ENCODE measurements around the gene KRAS.

KRAS gene

GRCh38 chr12:25256005-25256404 lies 5.3 kb upstream of the KRAS start:
- no peak for DNase-seq (ENCODE audit: low read depth in 2 of 2)

DNA sequence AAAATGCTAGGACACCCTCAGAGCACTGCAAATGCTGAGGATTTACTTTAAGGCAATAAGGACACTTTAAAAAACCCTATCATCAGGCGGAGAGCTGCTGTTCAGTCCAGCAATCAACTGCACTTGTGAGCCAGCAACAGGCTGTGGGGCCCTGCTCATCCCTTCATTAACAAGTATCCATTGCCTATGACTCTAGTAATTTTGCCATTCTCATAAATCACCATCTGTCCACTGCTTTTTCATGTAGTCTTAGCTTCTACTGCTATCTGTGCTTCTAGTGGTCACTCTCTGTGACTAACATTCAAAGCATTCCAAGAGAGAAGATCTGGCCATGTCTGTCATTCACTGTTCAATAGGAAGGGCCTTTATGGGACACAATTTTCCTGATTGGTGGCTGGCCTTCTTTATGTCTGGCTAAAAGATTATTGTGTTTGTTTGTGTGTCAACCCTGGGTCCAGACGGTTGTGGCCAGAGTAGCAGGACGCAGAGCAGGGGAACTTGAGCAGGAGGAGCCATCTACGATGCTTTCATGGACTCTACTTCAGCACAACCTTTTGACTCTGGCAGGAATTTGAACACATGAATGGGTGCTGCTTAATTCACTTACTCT lies 3.6 kb upstream of the KRAS start:
- DNase-seq (ENCODE audit: low read depth in 2 of 2), result no peak

GRCh38 chr12:25253371-25254068 lies 2.8 kb upstream of the KRAS start:
- DNase-seq (ENCODE audit: low read depth in 2 of 2), result no peak

GRCh38 chr12:25252946-25253345 lies 2.2 kb upstream of the KRAS start:
- no peak for DNase-seq (ENCODE audit: low read depth in 2 of 2)

- DNase-seq (ENCODE audit: low read depth in 2 of 2), result no peak
These were observed 1.0 kb upstream of the KRAS start for GRCh38 chr12:25251769-25252168.

DNA sequence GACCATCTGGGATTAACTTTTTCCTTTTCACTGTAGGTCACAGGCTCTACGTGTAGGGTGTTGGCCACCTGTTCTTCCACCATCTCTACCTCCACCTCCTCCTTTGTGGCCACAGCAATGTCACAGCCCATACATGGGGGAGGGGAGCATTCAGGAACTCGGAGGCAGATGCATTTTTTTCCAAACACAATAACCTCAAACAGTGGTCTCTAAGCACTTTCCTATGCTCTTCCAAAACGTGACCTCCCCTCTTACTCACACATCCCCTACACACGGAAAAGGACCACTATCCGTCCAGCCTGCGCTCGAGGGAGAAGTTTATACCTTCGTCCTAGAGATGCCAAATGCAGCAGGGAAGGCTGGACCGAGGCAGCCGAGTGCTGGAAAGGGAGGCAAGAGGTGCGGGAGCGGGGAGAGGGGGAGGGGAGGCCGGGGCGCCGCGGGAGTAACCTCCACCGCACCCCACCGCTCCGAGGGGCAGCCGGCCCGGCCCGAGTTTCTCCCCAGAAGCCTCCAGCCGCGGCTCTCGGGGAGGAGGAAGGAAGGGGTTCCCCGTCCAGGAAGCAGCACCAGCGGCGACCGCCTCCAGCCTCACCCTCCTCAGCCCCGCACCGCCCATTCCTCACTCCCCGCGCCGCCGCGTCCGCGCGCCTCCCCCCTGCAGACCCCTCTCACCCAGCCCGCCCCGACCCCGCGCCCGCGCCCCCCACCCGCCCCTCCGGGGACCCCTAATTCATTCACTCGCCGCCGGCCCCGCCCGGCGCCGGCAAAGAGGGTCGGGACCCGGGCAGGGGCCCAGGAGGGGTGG lies 594 bp downstream of the KRAS start:
- DNase-seq (ENCODE audit: low read depth in 2 of 2), result peak in 1 of 2 donors; percentile 11

- no peak for DNase-seq (ENCODE audit: low read depth in 2 of 2)
These were observed 2.0 kb downstream of the KRAS start for GRCh38 chr12:25248732-25249131.

GRCh38 chr12:25248137-25248536 lies 2.6 kb downstream of the KRAS start:
- no peak for DNase-seq (ENCODE audit: low read depth in 2 of 2)

DNA sequence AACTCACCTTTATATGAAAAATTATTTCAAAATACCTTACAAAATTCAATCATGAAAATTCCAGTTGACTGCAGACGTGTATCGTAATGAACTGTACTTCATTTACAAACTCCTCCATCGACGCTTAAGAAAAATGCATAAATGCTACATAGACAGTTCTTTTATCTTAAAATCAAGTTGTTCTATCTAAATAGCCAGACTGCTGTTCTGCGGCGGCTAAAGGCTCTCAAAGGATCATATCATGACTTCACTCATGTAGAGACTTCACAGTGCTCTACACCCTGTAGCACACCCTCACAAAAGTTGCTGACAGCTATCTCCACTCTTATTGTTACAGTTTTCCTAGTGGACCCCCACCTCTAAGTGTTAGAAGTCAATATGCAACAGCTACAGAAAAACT lies 5.2 kb downstream of the KRAS start:
- no peak for DNase-seq (ENCODE audit: low read depth in 2 of 2)

DNA sequence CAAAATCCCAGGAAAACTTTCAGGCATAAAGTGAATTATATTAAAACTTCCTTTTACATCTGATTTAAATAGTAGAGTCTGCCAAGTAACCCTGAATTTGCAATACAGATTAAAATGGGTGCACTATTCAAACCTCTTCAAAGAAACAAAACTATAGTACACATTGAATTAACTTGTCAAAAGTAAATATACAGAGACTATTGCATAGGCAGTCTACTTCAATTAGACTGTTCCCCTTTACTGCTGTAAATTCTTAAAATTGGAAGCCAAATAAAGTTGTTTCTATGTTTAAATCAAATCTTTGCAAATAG lies 7.1 kb downstream of the KRAS start:
- no peak for DNase-seq (ENCODE audit: low read depth in 2 of 2)

GRCh38 chr12:25242981-25243679 lies 7.6 kb downstream of the KRAS start:
- no peak for DNase-seq (ENCODE audit: low read depth in 2 of 2)

GRCh38 chr12:25241167-25242020 lies 9.3 kb downstream of the KRAS start:
- no peak for DNase-seq (ENCODE audit: low read depth in 2 of 2)

GRCh38 chr12:25236626-25237025 lies 14.1 kb downstream of the KRAS start:
- DNase-seq (ENCODE audit: low read depth in 2 of 2), result no peak

- DNase-seq (ENCODE audit: low read depth in 2 of 2), result no peak
These were observed 14.5 kb downstream of the KRAS start for GRCh38 chr12:25236190-25236589.

DNA sequence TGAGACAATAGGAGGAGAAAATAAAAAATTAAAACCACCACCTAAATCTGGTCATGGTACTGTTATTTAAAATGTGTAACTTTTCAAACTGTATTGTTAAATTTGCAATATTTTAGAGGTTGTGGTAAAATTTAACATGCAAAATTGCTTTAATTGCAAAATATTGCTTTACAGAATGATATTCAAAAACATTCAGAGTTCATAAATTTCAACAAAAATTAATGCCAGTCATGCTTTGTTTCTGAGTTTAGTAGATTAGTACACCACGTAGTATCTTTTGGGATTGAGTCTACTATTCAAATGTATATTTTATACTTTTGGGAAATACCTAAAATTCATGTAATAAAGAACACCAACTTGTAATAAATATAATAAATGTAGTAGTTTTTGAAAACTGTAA lies 37.4 kb downstream of the KRAS start:
- no peak for DNase-seq (ENCODE audit: low read depth in 2 of 2)

- no peak for DNase-seq (ENCODE audit: low read depth in 2 of 2)
These were observed 42.2 kb downstream of the KRAS start for GRCh38 chr12:25208554-25208953.

DNA sequence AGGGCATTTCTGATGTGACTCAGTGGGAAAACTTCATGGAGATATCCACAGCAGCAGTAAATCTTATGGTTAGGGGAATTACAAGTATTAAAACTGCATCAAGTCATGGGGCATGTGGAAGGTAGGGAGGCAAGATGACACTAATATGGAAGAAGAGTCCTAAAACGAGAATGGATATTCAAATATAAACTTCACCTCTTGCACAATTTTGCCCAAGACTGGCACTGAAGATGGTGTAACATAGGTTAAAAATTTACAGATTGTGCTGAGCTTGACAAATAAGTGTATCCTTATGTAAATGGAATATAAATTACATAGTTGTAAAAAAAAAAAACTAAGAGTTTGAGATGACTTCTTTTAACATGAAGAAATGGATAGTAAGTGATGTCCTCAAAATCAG lies 42.9 kb downstream of the KRAS start:
- no peak for DNase-seq (ENCODE audit: low read depth in 2 of 2)

DNA sequence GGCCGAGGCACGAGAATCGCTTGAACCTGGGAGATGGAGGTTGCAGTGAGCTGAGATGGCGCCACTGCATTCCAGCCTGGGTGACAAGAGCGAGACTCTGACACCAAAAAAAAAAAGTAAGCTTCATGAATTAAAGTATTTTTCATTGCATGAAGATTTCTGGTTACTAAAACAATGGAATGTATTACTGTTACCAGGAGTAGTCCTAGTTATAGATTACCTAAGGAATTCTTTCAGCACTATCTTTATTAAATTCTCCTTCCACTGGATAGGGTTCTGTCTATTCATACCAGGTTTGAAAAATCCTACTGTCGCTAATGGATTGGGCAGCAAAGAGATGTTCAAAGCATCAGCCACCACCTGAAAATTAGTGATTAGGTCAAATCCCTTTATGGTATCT lies 43.3 kb downstream of the KRAS start:
- DNase-seq (ENCODE audit: low read depth in 2 of 2), result no peak

DNA sequence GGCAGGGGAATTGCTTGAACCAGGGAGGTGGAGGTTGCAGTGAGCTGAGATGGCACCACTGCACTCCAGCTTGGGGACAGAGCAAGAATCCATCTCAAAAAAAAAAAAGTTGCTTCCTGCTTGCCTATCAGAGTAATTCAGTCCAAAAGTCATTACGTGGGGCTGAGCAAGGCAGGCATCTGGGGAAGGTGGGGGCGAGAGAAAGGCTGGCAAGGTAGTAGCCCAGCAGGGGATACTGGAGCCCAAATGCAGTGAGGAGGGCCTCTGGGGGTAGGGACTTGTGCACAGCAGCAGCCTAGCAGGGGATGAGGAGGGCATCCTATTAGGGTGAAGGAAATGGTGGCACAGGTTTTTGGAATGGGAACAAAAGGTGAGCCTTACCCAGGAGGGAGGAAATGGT lies 48.6 kb downstream of the KRAS start:
- no peak for DNase-seq (ENCODE audit: low read depth in 2 of 2)

DNA sequence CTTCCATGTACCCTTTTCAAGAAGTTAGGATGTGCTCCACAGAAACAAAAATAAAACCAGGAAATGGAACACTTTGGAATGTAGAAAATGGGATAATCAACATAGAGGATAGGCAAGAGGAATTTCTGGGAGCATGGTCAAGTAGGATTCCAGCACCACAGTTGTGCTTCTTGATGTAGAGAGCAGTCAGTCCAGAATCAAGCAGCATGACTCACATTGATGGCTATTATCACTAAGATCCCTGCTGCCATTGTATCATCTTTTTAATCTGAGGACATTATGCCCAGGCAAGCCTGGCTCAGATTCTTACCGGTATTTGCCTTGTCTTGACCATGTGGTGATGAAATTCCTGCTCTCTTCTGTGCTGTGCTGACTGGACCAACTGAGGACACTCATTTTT lies 50.0 kb downstream of the KRAS start:
- DNase-seq (ENCODE audit: low read depth in 2 of 2), result no peak

GRCh38 chr12:25197608-25198007 lies 53.1 kb downstream of the KRAS start:
- no peak for DNase-seq (ENCODE audit: low read depth in 2 of 2)

All from stimulated activated CD4-positive, alpha-beta T cell treated with anti-CD3 and anti-CD28 coated beads, Interleukin-1b, Interleukin-23, amount 100 ng/mL, for 1 hour (primary cell).